Sigmoid colon (tissue), 4 donors: ENCODE results near the gene PPP3R1.

Experiments
- CTCF ChIP-seq, 4 experiments: fragments of 450-650 bp in 3 of 4; fragments of 200-600 bp in 1 of 4; IDR thresholded peaks; one replicate each; pipeline ENCODE4 v1.5.1; 2016 to 2019; ENCODE audit warnings: antibody characterized with exemption in 4 of 4, mild to moderate bottlenecking in 3 of 4, moderate library complexity in 2 of 4
- POLR2A ChIP-seq, 2 donors: fragments of 450-650 bp; IDR thresholded peaks; one replicate each; pipeline ENCODE4 v1.6.1; 2016; ENCODE audit warnings: antibody characterized with exemption in 2 of 2, mild to moderate bottlenecking in 2 of 2, moderate library complexity in 2 of 2
- POLR2AphosphoS5 ChIP-seq, 4 donors: sonication (generic); formaldehyde crosslinking; IDR thresholded peaks; one replicate each; pipeline ENCODE4 v1.6.1; 2017; ENCODE audit warnings: antibody characterized with exemption in 4 of 4

GRCh38 chr2:68222287-68222686, 30.0 kb downstream of the PPP3R1 start:
- TF ChIP-seq CTCF (IDR thresholded peaks at IDR 0.05) = no peak
- TF ChIP-seq POLR2A (IDR thresholded peaks at IDR 0.05) = no peak
- no peak for TF ChIP-seq POLR2AphosphoS5 (IDR thresholded peaks at IDR 0.05)
